HCT116 (cell line): Measurements from ENCODE around the gene DGKE. TPM values are rescaled to one million over a fixed set of nuclear protein-coding genes. Genes with fewer than 3 reads are reported as not detected.

Experiments
- ATAC-seq: fragments of 200-7000 bp; cut with Tn5 transposase; 2 replicates; pipeline ENCODE4 v1.9.1; 2020; ENCODE audit warnings: mild to moderate bottlenecking, moderate library complexity
- BruUV-seq: library from RNA; stranded (reverse); fragments of 400-500 nt; replicated peaks from 2 replicates; lab custom pipeline; 2021; lab: Mats Ljungman, UMichigan
- CTCF ChIA-PET: fragments of 300-600 bp; sonication (Branson Sonifier 250); formaldehyde crosslinking; loops from one replicate; lab custom pipeline; 2021; ENCODE audit warnings: antibody characterized with exemption; lab: Charles Lee
- POLR2A ChIA-PET: fragments of 300-600, 350-600 bp; sonication (Branson Sonifier 250); formaldehyde crosslinking; loops from one replicate; lab custom pipeline; 2021; ENCODE audit warnings: antibody characterized with exemption; lab: Charles Lee
- RAD21 ChIA-PET, 2 experiments: fragments of 300-600 bp; sonication (Branson Sonifier 250); formaldehyde crosslinking; loops; one replicate each; lab custom pipeline; 2023; ENCODE audit warnings: low total read pairs in 2 of 2; ENCODE audit not compliant: uncharacterized antibody in 2 of 2, unreplicated experiment in 2 of 2, low non-redundant PET in 1 of 2; lab: Charles Lee
- DNase-seq: peaks from one replicate; pipeline ENCODE4 v3.0.0-alpha.2; 2010; ENCODE audit warnings: low read depth, low spot score
- H2AFZ ChIP-seq: fragments of 200-600 bp; shearing (Covaris generic), sonication (generic); 2 replicates; pipeline ENCODE4 v1.6.1; 2017; ENCODE audit warnings: low read depth, mixed run types, mixed read lengths, antibody characterized with exemption, low read length; ENCODE audit not compliant: poor library complexity, severe bottlenecking
- H3K27ac ChIP-seq: 2 replicates; pipeline ENCODE4 v1.5.1; 2012; ENCODE audit warnings: low read depth, low read length
- H3K27me3 ChIP-seq: fragments of 200-600 bp; sonication (generic); 2 replicates; pipeline ENCODE4 v1.6.1; 2016; ENCODE audit warnings: mixed run types, low read length, mixed read lengths; ENCODE audit not compliant: insufficient read depth
- H3K36me3 ChIP-seq, 2 experiments: fragments of 200-500 bp in 1 of 2; fragments of 200-600 bp in 1 of 2; sonication (Bioruptor generic) in 1 of 2; sonication (generic) in 1 of 2; 2 replicates each; pipeline versions ENCODE4 v1.5.1 to v1.6.1; 2014 to 2016; ENCODE audit warnings: low read length in 2 of 2, inconsistent platforms in 1 of 2, mixed read lengths in 1 of 2, mixed run types in 1 of 2; ENCODE audit not compliant: insufficient read depth in 2 of 2, control insufficient read depth in 1 of 2
- H3K4me1 ChIP-seq, 2 experiments: fragments of 200-600 bp in 1 of 2; sonication (generic) in 1 of 2; 2 replicates each; pipeline versions ENCODE4 v1.5.1 to v1.6.1; 2012 to 2017; ENCODE audit warnings: low read length in 2 of 2, inconsistent platforms in 1 of 2, mild to moderate bottlenecking in 1 of 2, mixed read lengths in 1 of 2, mixed run types in 1 of 2, moderate library complexity in 1 of 2; ENCODE audit not compliant: insufficient read depth in 2 of 2, control insufficient read depth in 1 of 2
- H3K4me2 ChIP-seq: fragments of 200-600 bp; sonication (generic); 2 replicates; pipeline ENCODE4 v1.6.1; 2017; ENCODE audit warnings: mixed run types, low read length, mixed read lengths
- H3K4me3 ChIP-seq, 2 experiments: fragments of 200-600 bp in 1 of 2; sonication (generic) in 1 of 2; replicated peaks in 1 of 2; 2 replicates each; pipeline ENCODE4 v1.5.1; 2011 to 2016; ENCODE audit warnings: low read length in 2 of 2, control low read depth in 1 of 2, low read depth in 1 of 2, mild to moderate bottlenecking in 1 of 2, mixed read lengths in 1 of 2, mixed run types in 1 of 2
- H3K79me2 ChIP-seq: fragments of 200-600 bp; sonication (generic); 2 replicates; pipeline ENCODE4 v1.6.1; 2017; ENCODE audit warnings: mild to moderate bottlenecking, mixed run types, low read length, moderate library complexity, mixed read lengths; ENCODE audit not compliant: insufficient read depth
- H3K9ac ChIP-seq: fragments of 200-600 bp; sonication (generic); 2 replicates; pipeline ENCODE4 v1.6.1; 2016; ENCODE audit warnings: low read length, mixed read lengths
- H3K9me2 ChIP-seq: fragments of 200-600 bp; sonication (generic), shearing (Covaris generic); 2 replicates; pipeline ENCODE4 v1.6.1; 2017; ENCODE audit warnings: mixed run types, mild to moderate bottlenecking, moderate library complexity; ENCODE audit not compliant: insufficient read depth
- H3K9me3 ChIP-seq, 2 experiments: fragments of 200-500 bp in 1 of 2; fragments of 200-600 bp in 1 of 2; sonication (Bioruptor generic) in 1 of 2; sonication (generic) in 1 of 2; 2 replicates each; pipeline ENCODE4 v1.6.1; 2014 to 2017; ENCODE audit warnings: low read length in 2 of 2, mixed read lengths in 2 of 2, inconsistent platforms in 1 of 2, low read depth in 1 of 2, mild to moderate bottlenecking in 1 of 2, mixed run types in 1 of 2, moderate library complexity in 1 of 2; ENCODE audit not compliant: control insufficient read depth in 1 of 2, insufficient read depth in 1 of 2
- H4K20me1 ChIP-seq: fragments of 200-600 bp; sonication (generic), shearing (Covaris generic); 2 replicates; pipeline ENCODE4 v1.6.1; 2017; ENCODE audit warnings: mixed run types, mild to moderate bottlenecking, moderate library complexity; ENCODE audit not compliant: insufficient read depth
- CEBPB ChIP-seq: IDR thresholded peaks from 2 replicates; pipeline ENCODE4 v1.6.1; 2012; ENCODE audit warnings: low read depth
- EGR1 ChIP-seq: IDR thresholded peaks from 2 replicates; pipeline ENCODE4 v1.6.1; 2012; ENCODE audit warnings: low read depth
- EZH2 ChIP-seq: fragments of 200-600 bp; sonication (generic); IDR thresholded peaks from 2 replicates; pipeline ENCODE4 v1.6.1; 2017; ENCODE audit warnings: antibody characterized with exemption, mixed run types
- EZH2phosphoT487 ChIP-seq: fragments of 200-600 bp; IDR thresholded peaks from 2 replicates; pipeline ENCODE4 v1.6.1; 2018; ENCODE audit warnings: antibody characterized with exemption, borderline replicate concordance
- JUND ChIP-seq: IDR thresholded peaks from 2 replicates; pipeline ENCODE4 v1.6.1; 2012
- POLR2A ChIP-seq: IDR thresholded peaks from 2 replicates; pipeline ENCODE4 v1.7.0; 2011; ENCODE audit warnings: borderline replicate concordance; ENCODE audit not compliant: insufficient read depth, insufficient read length; ENCODE audit errors: extremely low read depth
- TCF7L2 ChIP-seq: IDR thresholded peaks from 2 replicates; pipeline ENCODE4 v1.7.0; 2011; ENCODE audit warnings: borderline replicate concordance, inconsistent platforms; ENCODE audit not compliant: insufficient read depth, insufficient read length; ENCODE audit errors: extremely low read depth
- ZFX ChIP-seq: fragments of 450-650 bp; IDR thresholded peaks from 2 replicates; pipeline ENCODE4 v1.6.1; 2017
- intact Hi-C: fragments of 100-400 bp; cut with micrococcal nuclease; formaldehyde crosslinking; loops from 2 replicates; pipeline ENCODE4 v1.10.0; 2022
- total RNA-seq: library from RNA; stranded (reverse); gene quantifications from one replicate; pipeline ENCODE4 v1.2.1, GENCODE V29; 2021; ENCODE audit not compliant: unreplicated experiment
- TF ChIP-seq, protein P1 (sequence below): IDR thresholded peaks from 2 replicates; pipeline ENCODE4 v1.6.1; 2012; ENCODE audit warnings: low read depth
- TF ChIP-seq, protein P2 (sequence below): IDR thresholded peaks from 2 replicates; pipeline ENCODE4 v1.6.1; 2012
- TF ChIP-seq, protein P3 (sequence below): IDR thresholded peaks from 2 replicates; pipeline ENCODE4 v1.6.1; 2012

The DGKE gene
- total RNA-seq, 1 experiment from 2014 or later: 5.2 TPM

DNA sequence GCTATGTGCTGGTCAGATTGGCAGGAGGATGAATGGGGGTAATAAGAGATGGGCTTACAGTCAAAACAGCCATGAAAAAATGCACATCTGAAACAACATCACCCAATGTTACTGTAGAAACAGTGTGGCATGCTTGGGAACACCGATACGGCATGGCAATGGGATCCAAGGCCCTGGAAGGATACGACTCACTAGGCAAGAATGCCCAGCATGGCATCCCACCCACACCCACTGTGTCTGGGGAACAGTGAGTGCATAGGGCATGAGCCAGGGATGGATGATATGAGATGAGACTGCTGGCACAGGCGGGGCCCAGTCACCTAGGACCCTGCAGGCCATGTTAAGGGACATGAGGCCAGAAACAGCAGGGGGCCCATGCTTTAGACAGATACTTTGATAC is 68.4 kb downstream of the DGKE start (continued):
- TF ChIP-seq, protein P1, sequence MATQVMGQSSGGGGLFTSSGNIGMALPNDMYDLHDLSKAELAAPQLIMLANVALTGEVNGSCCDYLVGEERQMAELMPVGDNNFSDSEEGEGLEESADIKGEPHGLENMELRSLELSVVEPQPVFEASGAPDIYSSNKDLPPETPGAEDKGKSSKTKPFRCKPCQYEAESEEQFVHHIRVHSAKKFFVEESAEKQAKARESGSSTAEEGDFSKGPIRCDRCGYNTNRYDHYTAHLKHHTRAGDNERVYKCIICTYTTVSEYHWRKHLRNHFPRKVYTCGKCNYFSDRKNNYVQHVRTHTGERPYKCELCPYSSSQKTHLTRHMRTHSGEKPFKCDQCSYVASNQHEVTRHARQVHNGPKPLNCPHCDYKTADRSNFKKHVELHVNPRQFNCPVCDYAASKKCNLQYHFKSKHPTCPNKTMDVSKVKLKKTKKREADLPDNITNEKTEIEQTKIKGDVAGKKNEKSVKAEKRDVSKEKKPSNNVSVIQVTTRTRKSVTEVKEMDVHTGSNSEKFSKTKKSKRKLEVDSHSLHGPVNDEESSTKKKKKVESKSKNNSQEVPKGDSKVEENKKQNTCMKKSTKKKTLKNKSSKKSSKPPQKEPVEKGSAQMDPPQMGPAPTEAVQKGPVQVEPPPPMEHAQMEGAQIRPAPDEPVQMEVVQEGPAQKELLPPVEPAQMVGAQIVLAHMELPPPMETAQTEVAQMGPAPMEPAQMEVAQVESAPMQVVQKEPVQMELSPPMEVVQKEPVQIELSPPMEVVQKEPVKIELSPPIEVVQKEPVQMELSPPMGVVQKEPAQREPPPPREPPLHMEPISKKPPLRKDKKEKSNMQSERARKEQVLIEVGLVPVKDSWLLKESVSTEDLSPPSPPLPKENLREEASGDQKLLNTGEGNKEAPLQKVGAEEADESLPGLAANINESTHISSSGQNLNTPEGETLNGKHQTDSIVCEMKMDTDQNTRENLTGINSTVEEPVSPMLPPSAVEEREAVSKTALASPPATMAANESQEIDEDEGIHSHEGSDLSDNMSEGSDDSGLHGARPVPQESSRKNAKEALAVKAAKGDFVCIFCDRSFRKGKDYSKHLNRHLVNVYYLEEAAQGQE: no peak
- TF ChIP-seq JUND (peak; percentile 37; the same call in 1 of the 2 replicates), CEBPB (no peak), EZH2 (no peak), ZFX (0 out of 2 replicates have a peak, but pooled peaks have one; percentile 10), POLR2A (no peak), EGR1 (peak; percentile 64), TCF7L2 (no peak)
- TF ChIP-seq, protein P2, sequence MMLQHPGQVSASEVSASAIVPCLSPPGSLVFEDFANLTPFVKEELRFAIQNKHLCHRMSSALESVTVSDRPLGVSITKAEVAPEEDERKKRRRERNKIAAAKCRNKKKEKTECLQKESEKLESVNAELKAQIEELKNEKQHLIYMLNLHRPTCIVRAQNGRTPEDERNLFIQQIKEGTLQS: no peak
- TF ChIP-seq, protein P3, sequence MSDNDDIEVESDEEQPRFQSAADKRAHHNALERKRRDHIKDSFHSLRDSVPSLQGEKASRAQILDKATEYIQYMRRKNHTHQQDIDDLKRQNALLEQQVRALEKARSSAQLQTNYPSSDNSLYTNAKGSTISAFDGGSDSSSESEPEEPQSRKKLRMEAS: peak; percentile 42; the same call in 1 of the 2 replicates

DNA sequence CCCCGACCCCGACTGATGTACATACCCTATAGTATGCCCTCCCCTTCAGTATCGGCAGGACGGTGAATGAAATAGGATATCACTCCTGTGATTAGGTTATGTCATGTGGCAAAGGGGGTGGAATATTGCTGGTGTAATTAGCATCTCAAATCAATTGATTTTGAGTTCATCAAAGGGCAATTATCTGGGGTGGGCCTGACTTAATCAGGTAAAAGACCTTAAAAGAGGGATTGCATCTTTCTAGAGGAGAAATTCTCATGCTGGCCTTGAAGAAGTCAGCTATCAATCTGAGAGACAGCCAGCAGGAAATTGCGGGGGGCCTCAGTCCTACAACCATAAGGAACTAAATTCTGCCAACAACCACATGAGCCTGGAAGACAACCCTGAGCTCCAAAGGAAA is 69.6 kb downstream of the DGKE start:
- ChIA-PET CTCF (no interaction called here), RAD21 (no interaction called here), POLR2A (interaction anchor here (5.1 kb wide), 1 partner anchor 10 kb away, joined by 50 read pairs; the partner anchor contains the start of gene TRIM25)
- Histone ChIP-seq H3K9ac (no peak overlapping the region), H3K79me2 (peaks cover 57% of the 10 kb centered on the region; the same call in 1 of the 2 replicates), H3K27ac (no peak overlapping the region), H3K9me2 (no peaks in the 10 kb centered on the region), H3K4me3 (no peak overlapping the region), H3K36me3 (peaks cover 75 to 86% of the 10 kb centered on the region in 2 experiments), H3K9me3 (no peaks in the 10 kb centered on the region), H3K4me1 (peaks cover 14 to 35% of the 10 kb centered on the region in 2 experiments), H4K20me1 (no peaks in the 10 kb centered on the region), H2AFZ (no peak overlapping the region), H3K4me2 (no peak overlapping the region), H3K27me3 (no peaks in the 10 kb centered on the region)
- ATAC-seq (no peak), DNase-seq (no peak)
- no TSS peak for BruUV-seq
- TF ChIP-seq, protein P2: no peak
- TF ChIP-seq EZH2phosphoT487: no peak
- intact Hi-C loops: no loop called here
